Cerebellar nuclear complex (tissue), 1 donor: ENCODE measurements around the gene ZBTB46.

ENCODE experiments used
- DNase-seq, 2 experiments: peaks; one replicate each; lab custom pipeline; 2025; lab: John Stamatoyannopoulos, UW

The ZBTB46 gene

DNA sequence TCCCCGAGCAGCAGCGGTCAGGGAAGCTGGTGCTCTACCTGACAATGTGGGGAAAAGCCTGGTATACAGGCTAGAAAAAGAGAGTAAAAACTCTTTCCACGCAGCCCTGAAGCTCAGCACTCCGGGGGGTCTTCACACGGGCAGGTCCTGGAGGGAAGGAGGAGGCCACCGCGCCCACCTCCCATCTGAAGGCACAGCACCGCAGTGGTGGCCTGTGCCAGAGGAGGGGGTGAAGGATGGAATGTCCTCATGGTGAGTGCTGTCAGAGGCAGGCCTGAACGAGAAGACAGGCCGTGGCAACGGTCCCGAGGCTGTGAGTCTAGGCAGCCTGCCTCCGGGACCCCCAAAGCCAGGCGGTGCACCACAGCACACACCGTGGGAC is 85.6 kb downstream of the ZBTB46 start:
- DNase-seq, result no peak

DNA sequence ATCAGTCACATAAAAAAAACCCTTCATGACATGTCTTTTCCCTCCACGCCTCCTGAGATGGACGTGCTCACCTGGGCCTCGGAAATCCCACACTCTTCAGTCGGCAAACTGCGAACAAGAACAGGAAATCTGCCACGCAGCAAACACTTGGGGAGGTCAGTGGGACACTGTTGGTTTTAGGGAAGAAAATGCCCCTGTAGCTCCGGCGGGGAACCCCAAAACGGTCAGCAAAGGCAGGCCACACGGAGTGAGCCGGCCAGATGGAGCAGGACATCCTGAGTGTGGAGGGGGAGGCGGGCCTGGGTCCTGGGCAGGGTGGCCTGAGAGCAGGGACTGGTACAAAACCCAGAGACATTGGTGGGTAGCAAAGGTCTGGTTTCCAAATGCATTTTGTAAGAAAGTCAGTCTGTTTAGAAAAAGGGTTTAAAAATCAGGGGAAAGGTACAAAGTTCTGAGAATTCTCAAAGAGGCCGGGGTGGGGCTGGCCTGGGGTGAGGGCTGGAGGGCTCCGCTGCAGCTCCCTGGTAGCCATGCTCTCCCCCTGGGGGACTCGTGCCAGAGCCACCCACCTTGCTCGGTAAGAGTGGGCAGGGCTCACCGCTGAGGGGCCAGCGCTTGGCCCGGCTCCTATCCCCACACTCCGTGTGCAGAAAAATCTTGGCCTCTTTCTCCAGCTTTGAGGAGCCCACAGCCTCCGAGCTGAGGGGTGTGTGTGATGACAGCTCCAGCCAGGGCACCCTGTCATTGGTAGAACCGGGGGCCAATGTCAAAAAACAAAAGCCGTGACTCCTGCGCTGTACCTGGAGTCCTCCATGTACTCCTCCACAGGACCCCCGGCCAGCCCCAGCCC is 86.3 kb downstream of the ZBTB46 start:
- DNase-seq, result no peak

DNA sequence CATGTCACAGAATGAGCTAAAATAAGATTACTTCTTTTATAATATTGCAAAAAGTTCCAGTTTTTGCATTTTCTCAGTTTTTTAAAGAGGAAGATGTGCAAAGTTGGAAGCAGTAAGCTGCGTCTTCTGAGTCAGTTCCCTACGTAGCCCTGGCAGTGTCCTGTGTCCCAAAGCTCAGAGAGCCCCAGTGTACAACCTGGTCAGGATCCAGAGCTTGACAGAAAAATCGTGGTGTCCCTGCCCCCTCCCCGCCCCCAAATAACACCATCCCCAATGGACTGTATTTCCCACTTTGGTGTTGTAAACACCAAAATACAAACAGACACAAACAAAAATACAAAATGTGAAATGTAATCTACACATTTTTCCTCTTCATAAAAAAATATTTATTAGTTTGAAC is 86.9 kb downstream of the ZBTB46 start:
- DNase-seq, result no peak

DNA sequence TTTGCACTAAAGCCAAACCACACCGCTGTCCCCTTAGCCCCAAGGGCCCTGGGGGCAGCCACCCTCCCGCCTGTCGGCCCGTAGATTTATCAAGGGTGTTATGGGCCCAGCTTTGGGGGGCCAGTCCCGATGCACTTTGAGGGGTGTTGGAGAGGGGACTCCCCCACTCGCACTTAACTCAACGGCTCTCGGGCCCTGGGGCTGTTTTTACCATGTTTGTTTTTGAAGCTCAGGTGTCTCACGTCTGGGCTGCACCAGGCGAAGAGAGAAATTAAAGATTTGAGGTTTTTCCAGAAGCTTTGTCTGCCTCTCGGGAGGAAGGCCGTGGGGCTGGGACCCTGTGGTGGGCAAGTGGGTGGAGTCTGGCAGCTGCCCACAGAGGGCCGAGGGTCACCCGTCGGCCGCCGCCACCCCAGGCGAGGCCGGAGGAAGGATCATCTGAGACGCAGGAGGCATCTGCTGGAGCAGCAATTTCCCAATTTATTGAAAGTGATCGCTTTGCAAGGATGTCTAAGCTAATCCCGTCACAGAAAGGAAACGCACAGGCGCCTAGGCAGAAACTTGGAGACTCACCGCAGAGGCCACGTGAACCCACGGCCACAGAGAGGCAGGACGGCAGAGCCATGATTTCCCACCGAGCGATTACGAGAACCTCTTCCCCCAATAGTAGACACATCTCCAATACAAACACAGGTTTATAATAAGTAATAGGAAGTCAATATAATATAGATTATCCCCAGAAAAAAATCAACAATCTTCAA is 87.7 kb downstream of the ZBTB46 start:
- DNase-seq, result no peak

DNA sequence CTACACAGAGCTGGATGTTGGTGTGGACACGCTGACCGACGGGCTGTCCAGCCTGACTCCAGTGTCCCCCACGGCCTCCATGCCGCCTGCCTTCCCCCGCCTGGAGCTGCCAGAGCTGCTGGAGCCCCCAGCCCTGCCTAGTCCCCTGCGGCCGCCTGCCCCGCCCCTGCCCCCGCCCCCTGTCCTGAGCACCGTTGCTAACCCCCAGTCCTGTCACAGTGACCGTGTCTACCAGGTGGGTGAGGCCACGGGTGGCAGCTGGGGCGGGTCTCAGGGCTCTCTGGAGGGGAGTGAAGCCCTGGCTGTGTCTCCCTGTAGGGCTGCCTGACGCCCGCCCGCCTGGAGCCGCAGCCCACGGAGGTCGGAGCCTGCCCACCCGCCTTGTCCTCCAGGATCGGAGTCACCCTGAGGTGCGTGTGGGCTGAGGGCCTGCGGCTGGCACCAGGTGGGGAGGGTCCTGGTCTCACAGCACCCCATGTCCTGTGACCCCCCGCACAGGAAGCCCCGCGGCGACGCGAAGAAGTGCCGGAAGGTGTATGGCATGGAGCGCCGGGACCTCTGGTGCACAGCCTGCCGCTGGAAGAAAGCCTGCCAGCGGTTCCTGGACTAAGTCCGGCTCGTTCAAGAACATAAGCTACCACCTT is 88.6 kb downstream of the ZBTB46 start:
- no peak for DNase-seq

DNA sequence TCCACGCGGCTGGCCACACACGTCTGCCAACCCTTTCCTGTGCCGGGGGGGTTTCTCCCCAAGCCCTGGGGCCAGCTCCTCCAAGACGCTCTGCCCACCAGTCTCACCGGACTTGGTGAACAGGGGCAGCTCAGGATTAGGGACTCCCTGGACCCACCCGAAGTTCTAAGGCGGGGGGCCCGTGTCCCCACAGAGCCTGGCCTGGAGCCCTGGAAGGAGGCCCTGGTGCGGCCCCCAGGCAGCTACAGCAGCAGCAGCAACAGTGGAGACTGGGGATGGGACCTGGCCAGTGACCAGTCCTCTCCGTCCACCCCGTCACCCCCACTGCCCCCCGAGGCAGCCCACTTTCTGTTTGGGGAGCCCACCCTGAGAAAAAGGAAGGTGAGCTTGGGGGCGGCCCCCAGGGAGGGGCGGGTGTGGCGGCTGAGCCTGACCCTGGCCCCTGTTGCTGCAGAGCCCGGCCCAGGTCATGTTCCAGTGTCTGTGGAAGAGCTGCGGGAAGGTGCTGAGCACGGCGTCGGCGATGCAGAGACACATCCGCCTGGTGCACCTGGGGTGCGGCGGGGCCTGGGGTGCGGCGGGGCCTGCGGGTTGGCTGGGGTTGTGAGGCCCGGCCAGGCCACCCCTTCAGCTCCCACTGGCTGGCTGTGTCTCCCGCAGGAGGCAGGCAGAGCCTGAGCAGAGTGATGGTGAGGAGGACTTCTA is 89.2 kb downstream of the ZBTB46 start:
- DNase-seq, result no peak

DNA sequence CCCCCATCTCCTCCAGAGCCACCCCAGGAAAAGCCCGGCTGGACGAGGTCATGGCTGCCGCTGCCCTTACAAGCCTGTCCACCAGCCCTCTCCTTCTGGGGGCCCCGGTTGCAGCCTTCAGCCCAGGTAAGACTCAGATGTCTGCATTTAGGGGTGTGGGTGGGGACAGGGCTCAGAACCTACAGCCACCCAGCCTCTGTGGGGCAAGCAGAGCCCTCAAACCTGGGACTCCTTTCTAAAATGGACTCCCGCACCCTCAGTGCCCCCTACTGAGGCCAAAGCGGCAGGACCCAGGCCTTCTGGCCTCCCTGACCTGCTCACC is 89.7 kb downstream of the ZBTB46 start:
- no peak for DNase-seq

DNA sequence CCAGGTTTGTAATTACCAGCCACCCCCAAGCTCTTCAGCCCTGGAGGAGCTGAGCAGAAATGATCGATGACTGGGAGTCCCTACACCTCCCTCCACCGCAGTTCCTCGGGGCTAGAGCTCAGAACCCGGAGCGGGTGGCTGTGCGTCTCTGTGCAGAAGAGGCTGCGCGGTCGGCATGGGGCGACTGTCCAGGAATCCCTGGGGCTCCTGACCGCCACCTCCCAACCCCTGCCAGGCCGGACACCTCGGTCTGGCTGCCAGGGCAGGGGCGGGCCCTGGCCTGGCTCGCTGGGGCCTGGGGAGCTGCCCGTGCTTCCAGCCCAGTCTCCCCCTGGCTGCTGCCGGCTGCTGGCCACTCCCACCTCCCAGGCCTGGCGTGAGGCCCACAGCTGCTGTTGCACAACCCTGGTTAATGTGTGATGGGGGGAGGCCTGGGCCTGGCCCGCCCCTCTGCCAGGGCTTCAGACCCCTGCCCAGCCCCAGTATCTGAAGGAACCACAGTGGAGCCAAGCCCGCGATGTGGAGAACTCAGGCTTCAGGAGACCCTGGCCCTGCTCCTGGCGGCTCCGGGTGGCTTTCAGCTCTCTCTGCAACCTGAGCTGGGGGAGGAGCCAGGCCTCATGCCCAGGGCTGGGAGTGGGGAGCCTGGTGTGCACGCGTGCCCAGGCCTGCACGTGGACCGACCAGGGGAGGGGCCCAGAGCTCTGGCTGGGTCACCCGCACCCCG is 90.3 kb downstream of the ZBTB46 start:
- DNase-seq, result no peak

DNA sequence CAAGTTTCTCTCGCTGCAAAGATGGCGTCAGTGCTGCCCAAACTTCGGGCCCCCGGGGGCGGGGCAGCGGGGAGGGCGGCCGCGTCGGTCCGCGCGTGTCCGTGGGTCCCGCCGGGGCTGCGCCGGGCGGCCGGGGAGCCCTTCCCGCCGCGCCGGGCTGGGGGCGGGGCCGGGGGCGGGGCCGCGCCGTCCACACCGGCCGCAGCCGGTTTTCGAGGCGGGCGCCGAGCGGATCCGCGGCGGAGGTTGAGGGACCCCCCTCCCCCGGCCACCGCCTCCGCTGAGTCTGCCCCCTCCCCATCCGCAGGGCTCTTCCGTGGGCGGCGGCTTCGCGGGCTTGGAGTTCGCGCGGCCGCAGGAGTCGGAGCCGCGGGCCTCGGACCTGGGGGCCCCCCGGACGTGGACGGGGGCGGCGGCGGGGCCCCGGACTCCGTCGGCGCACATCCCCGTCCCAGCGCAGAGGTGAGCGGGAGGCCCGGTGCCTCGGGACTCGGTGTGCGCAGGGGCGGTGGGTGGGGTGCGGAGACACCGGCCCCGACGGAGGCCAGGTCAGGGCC is 90.9 kb downstream of the ZBTB46 start:
- DNase-seq, result no peak

DNA sequence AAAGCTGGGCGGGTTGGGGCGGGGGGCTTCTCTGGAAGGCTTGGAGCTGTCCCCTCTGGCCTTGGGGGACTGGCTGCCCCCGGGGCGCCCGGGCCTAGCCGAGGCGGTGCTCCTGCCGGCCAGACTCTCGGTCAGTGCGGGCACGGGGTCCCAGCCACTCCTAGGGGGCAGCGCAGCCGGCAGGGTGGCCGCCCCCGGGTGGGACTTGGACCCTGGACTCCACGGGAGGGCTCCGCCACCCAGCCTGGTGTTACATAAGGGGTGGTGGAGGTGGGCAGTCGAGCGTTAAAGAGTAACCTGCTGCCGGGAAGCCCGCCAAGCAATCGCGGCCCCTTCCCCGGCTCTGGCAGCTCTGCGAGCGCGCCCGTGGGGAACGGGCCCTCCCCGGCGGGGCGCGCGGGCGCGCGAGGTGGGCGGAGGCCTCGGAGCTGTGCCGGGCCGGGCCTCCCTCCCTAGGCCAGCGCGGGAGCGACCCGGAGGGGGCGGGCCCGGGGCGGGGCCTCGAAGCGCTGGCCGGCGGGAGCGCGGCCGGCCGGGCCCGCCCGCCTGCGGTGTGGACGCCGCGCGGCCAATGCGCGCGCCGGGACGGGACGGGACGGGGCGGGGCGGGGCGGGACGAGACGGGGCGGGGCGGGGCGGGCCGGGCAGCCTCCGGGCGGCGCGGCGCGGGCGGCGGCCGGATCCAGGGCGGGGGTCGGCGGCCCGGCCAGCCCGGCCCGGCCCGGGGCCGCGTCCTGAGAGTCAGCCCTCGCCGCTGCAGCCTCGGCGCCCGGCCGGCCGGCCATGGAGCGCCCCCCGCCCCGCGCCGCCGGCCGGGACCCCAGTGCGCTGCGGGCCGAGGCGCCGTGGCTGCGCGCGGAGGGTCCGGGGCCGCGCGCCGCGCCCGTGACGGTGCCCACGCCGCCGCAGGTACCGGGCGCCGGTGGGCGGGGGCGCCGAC is 91.7 kb downstream of the ZBTB46 start, which contains the start of gene SLC2A4RG:
SLC2A4RG (plus strand) TSS at position 647 of the 940 bp plus-strand sequence; CDS start at position 784, 137 bp downstream.
- no peak for DNase-seq

DNA sequence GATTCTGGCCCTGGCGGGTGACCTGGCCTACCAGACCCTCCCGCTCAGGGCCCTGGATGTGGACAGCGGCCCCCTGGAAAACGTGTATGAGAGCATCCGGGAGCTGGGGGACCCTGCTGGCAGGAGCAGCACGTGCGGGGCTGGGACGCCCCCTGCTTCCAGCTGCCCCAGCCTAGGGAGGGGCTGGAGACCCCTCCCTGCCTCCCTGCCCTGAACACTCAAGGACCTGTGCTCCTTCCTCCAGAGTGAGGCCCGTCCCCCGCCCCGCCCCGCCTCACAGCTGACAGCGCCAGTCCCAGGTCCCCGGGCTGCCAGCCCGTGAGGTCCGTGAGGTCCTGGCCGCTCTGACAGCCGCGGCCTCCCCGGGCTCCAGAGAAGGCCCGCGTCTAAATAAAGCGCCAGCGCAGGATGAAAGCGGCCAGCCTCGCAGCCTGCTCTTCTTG is 92.4 kb downstream of the ZBTB46 start:
- DNase-seq, result no peak

DNA sequence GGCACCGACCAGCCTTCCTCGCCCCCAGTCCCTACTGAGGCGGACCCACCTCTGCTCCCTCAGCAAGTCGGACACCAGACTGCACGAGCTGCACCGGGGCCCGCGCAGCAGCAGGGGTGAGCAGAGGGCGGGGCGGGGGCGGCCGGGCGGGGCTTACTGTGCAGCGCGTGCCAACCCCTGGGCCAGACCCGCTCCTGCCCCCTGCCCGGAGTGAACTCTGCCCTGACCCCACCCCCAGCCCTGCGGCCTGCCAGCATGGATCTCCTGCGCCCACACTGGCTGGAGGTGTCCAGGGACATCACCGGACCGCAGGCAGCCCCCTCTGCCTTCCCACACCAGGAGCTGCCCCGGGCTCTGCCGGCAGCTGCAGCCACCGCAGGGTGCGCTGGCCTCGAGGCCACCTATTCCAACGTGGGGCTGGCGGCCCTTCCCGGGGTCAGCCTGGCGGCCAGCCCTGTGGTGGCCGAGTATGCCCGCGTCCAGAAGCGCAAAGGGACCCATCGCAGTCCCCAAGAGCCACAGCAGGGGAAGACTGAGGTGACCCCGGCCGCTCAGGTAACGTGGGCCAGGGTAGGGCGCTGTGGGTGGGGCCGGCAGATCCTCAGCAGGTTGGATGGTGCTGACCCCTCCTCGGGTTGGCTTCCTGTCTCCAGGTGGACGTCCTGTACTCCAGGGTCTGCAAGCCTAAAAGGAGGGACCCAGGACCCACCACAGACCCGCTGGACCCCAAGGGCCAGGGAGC is 92.9 kb downstream of the ZBTB46 start:
- DNase-seq, result no peak

DNA sequence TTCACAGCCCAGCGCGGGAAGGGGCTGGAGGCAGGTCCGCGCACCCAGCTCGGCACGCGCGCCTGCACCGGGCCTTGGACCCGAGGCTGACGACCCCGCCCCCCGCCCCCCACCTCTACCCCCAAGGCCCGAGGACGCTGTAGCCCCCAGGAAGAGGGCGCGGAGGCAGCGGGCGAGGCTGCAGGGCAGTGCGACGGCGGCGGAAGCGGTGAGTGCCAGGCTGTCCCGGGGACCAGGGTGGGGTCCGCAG is 93.4 kb downstream of the ZBTB46 start:
- no peak for DNase-seq

DNA sequence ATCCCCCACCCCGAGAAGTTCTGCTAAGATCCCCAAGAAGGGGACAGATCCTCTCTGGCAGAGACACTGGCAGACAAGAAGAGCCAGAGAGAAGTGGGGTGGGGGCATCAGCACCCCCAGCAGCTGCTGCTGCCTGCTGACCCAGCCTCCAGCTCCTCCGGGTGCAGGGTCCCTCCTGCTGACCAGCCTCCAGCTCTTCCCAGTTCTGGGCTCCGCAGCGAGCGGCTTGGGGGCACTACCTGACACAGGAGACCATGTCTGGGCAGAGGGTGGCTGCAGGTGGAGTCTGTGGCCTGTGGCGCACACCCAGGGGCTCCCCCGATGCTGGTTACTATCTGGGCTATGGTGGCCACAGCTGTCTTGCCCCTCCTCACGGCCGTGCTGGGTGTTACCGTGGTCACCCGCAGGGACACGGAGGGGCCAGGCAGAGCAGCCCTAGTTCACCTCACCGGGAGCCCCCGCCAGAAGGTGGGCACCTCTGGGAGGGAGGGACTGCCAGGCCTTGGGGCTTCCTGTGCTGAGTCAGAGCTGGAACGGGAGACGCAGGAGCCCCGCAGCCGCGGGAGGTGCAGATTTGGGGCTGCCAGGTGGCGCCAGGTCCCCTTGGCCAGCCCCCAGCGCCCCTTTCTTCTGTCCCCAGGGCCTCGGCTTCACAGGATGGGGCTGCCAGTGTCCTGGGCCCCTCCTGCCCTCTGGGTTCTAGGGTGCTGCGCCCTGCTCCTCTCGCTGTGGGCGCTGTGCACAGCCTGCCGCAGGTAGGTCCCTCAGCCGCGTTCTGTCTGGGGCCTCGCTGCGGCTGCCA is 94.0 kb downstream of the ZBTB46 start:
- DNase-seq, result no peak

DNA sequence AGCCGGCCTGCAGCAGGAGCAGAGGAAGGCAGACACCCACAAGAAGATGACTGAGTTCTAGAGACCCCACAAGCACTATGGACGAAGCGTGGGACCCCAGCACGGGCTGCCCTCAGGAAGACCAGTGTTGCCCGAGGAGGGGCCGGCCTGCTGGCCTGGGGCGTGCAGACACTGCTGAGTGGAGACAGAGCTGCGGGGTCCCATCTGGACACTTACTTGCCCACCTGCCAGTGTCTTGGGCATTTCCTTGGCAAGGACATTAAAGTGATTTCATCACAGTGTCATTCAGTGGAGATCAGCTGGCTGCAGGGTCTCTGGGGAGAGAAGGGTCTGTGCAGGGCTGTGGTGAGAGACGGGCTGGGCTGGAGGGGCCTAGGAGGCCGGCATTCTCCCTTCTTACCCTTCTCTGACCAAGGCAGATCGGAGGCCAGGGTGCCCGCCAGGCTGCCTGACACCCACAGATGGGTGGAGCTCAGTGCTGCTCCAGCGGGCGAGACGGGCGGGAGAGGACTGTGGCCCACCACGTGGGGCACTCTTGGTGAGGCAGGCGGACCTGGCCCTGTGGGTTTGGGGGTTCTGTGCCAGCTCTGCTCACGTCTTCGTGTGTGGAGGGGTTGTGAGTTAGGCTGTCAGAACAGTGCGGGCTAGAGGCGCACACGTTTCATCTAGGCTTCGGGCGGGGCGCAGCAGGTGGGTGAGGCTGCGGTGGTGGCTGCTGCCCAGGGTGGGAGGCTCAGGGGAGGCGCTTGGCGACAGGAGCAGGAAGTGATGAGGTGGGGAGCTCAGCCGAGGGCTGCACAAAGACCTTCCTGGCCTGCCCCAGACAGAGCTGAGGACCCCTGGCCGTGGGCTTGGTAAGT is 95.0 kb downstream of the ZBTB46 start, which contains the start of gene LIME1:
LIME1 (plus strand) TSS at position 806 of the 860 bp plus-strand sequence. CDS start 886 bp downstream, outside the sequence.
- no peak for DNase-seq

DNA sequence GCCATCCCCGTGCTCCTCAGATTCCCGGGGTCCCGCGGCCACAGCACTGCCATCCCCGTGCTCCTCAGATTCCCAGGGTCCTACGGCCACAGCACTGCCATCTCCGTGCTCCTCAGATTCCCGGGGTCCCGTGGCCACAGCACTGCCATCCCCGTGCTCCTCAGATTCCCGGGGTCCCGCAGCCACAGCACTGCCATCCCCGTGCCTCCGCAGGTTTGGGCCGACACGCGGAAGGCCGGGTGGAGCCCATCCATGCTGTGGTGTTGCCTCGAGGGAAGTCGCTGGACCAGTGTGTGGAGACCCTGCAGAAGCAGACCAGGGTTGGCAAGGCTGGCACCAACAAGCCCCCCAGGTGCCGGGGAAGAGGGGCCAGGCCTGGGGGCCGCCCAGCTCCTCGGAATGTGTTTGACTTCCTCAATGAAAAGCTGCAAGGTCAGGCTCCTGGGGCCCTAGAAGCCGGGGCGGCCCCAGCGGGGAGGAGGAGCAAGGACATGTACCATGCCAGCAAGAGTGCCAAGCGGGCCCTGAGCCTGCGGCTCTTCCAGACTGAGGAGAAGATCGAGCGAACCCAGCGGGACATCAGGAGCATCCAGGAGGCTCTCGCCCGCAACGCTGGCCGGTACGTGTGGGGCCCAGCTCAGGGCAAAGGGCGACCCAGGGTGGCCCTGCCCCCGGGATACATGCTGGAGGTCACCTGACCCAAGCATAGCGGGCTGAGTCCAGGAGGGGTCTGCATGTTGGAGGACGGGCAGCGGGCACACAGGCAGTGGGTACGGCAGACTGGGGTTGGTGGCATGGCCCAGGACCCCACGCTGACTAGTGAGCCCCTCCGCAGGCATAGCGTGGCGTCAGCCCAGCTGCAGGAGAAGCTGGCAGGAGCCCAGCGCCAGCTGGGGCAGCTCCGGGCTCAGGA is 95.9 kb downstream of the ZBTB46 start:
- DNase-seq, result no peak
